Panc1 (cell line): ENCODE data around the gene GPHN. TPM values are rescaled to one million over a fixed set of nuclear protein-coding genes. Genes with fewer than 3 reads are reported as not detected.

ENCODE experiments used
- ATAC-seq: fragments of 200-7000 bp; cut with Tn5 transposase; 2 replicates; pipeline ENCODE4 v1.9.1; 2020; ENCODE audit warnings: mild to moderate bottlenecking, moderate library complexity
- BruUV-seq: library from RNA; stranded (reverse); fragments of 400-500 nt; replicated peaks from 2 replicates; lab custom pipeline; 2021; lab: Mats Ljungman, UMichigan
- CTCF ChIA-PET: fragments of 300-600 bp; sonication (Branson Sonifier 250); formaldehyde crosslinking; loops from one replicate; lab custom pipeline; 2022; ENCODE audit warnings: antibody characterized with exemption; lab: Charles Lee
- POLR2A ChIA-PET: fragments of 300-600 bp; sonication (Branson Sonifier 250); formaldehyde crosslinking; loops from one replicate; lab custom pipeline; 2022; ENCODE audit warnings: antibody characterized with exemption; lab: Charles Lee
- DNase-seq: peaks from one replicate; pipeline ENCODE4 v3.0.0-alpha.2; 2010; ENCODE audit warnings: low read depth, low spot score
- H3K27ac ChIP-seq: 2 replicates; pipeline ENCODE4 v1.5.1; 2011; ENCODE audit warnings: mild to moderate bottlenecking, low read length, inconsistent platforms
- H3K27me3 ChIP-seq: fragments of 200-500 bp; sonication (Bioruptor generic); 2 replicates; pipeline ENCODE4 v1.6.0; 2014; ENCODE audit warnings: low read length, inconsistent platforms; ENCODE audit not compliant: control insufficient read depth, insufficient read depth
- H3K36me3 ChIP-seq: fragments of 200-500 bp; sonication (Bioruptor generic); 2 replicates; pipeline ENCODE4 v1.5.1; 2014; ENCODE audit warnings: inconsistent platforms, mild to moderate bottlenecking, low read length, moderate library complexity; ENCODE audit not compliant: control insufficient read depth, insufficient read depth
- H3K4me1 ChIP-seq: 2 replicates; pipeline ENCODE4 v1.5.1; 2011; ENCODE audit warnings: inconsistent platforms, mild to moderate bottlenecking, low read length, moderate library complexity; ENCODE audit not compliant: control insufficient read depth, insufficient read depth
- H3K4me3 ChIP-seq, 2 experiments: 2 replicates each; pipeline ENCODE4 v1.5.1; 2011 to 2012; ENCODE audit warnings: low read depth in 2 of 2, low read length in 2 of 2, mild to moderate bottlenecking in 2 of 2, inconsistent platforms in 1 of 2, moderate library complexity in 1 of 2
- H3K9me3 ChIP-seq: fragments of 200-500 bp; sonication (Bioruptor generic); 2 replicates; pipeline ENCODE4 v1.5.1; 2014; ENCODE audit warnings: low read depth, mild to moderate bottlenecking, inconsistent platforms, low read length, moderate library complexity; ENCODE audit not compliant: control insufficient read depth, insufficient read depth
- CTCF ChIP-seq: fragments of 450-650 bp; IDR thresholded peaks from 2 replicates; pipeline ENCODE4 v1.5.1; 2017; ENCODE audit warnings: mild to moderate bottlenecking
- POLR2AphosphoS5 ChIP-seq: IDR thresholded peaks from 2 replicates; pipeline ENCODE4 v1.6.1; 2012; ENCODE audit warnings: mild to moderate bottlenecking, low read depth, low read length, moderate library complexity
- REST ChIP-seq, 2 experiments: IDR thresholded peaks; 2 replicates each; pipeline ENCODE4 v1.6.1; 2011 to 2012; ENCODE audit warnings: low read depth in 2 of 2, control low read depth in 1 of 2, low read length in 1 of 2, mild to moderate bottlenecking in 1 of 2, moderate library complexity in 1 of 2; ENCODE audit not compliant: insufficient read depth in 1 of 2
- SIN3A ChIP-seq: IDR thresholded peaks from 2 replicates; pipeline ENCODE4 v1.6.1; 2012; ENCODE audit warnings: low read depth, mild to moderate bottlenecking, low read length, moderate library complexity, borderline replicate concordance; ENCODE audit not compliant: insufficient read depth
- TCF7L2 ChIP-seq: IDR thresholded peaks from 2 replicates; pipeline ENCODE4 v1.6.1; 2011; ENCODE audit warnings: mild to moderate bottlenecking, low read depth, low read length, inconsistent platforms
- in situ Hi-C: cut with HindIII; loops from 2 replicates; pipeline ENCODE4 v1.10.0; 2016; ENCODE audit warnings: low sequenced_read_pairs, low pct_unique_long_range_greater_than_20kb
- intact Hi-C: fragments of 100-400 bp; cut with micrococcal nuclease; formaldehyde crosslinking; loops from one replicate; pipeline ENCODE4 v1.10.0; 2022; ENCODE audit not compliant: unreplicated experiment
- total RNA-seq: library from RNA; stranded (reverse); gene quantifications from one replicate; pipeline ENCODE4 v1.2.1, GENCODE V29; 2021; ENCODE audit not compliant: unreplicated experiment

Gene GPHN
- total RNA-seq, 1 experiment from 2014 or later = 26.6 TPM

GRCh38 chr14:66490143-66491111 is 17.5 kb upstream of the GPHN start:
- Histone ChIP-seq H3K9me3 (no peaks in the 10 kb centered on the region), H3K27me3 (no peaks in the 10 kb centered on the region), H3K4me3 (no peak overlapping the region), H3K36me3 (no peaks in the 10 kb centered on the region), H3K4me1 (no peaks in the 10 kb centered on the region), H3K27ac (no peak overlapping the region)
- no peak for TF ChIP-seq CTCF
- no peak for TF ChIP-seq TCF7L2
- TF ChIP-seq SIN3A = no peak
- no peak for TF ChIP-seq POLR2AphosphoS5
- TF ChIP-seq REST (IDR thresholded peaks at IDR 0.05; ENCODE audit: insufficient read depth in 1 of 2, low read depth in 2 of 2, low read length in 1 of 2) = no peak
- intact Hi-C loops = loop anchor here (10.0 kb wide), 1 partner anchor 624 kb away; no protein-coding TSS in a partner anchor
- DNase-seq (no peak), ATAC-seq (no peak)
- POLR2A ChIA-PET = no interaction called here
- in situ Hi-C loops = no loop called here
- no TSS peak for BruUV-seq
- CTCF ChIA-PET = no interaction called here

- intact Hi-C loops (loop anchor here (10.0 kb wide), 1 partner anchor 621 kb away; no protein-coding TSS in a partner anchor), in situ Hi-C loops (no loop called here)
- Histone ChIP-seq H3K9me3 (no peaks in the 10 kb centered on the region), H3K27ac (no peak overlapping the region), H3K27me3 (no peaks in the 10 kb centered on the region), H3K4me3 (no peak overlapping the region), H3K36me3 (no peaks in the 10 kb centered on the region), H3K4me1 (peaks cover 2% of the 10 kb centered on the region; the same call in 1 of the 2 replicates)
- DNase-seq (no peak), ATAC-seq (no peak)
- CTCF ChIA-PET = no interaction called here
- no peak for TF ChIP-seq CTCF
- TF ChIP-seq SIN3A = no peak
- TF ChIP-seq REST (IDR thresholded peaks at IDR 0.05; ENCODE audit: insufficient read depth in 1 of 2, low read depth in 2 of 2, low read length in 1 of 2) = no peak
- no peak for TF ChIP-seq POLR2AphosphoS5
- no peak for TF ChIP-seq TCF7L2
- BruUV-seq = no TSS peak
- POLR2A ChIA-PET = no interaction called here
These were observed 14.2 kb upstream of the GPHN start for GRCh38 chr14:66493750-66494149.
